ENCODE data around the gene ZFAND2B.

GRCh38 chr2:219230059-219230540 lies 23.5 kb downstream of the ZFAND2B start:
- TF ChIP-seq, protein P1, sequence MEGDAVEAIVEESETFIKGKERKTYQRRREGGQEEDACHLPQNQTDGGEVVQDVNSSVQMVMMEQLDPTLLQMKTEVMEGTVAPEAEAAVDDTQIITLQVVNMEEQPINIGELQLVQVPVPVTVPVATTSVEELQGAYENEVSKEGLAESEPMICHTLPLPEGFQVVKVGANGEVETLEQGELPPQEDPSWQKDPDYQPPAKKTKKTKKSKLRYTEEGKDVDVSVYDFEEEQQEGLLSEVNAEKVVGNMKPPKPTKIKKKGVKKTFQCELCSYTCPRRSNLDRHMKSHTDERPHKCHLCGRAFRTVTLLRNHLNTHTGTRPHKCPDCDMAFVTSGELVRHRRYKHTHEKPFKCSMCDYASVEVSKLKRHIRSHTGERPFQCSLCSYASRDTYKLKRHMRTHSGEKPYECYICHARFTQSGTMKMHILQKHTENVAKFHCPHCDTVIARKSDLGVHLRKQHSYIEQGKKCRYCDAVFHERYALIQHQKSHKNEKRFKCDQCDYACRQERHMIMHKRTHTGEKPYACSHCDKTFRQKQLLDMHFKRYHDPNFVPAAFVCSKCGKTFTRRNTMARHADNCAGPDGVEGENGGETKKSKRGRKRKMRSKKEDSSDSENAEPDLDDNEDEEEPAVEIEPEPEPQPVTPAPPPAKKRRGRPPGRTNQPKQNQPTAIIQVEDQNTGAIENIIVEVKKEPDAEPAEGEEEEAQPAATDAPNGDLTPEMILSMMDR (IDR thresholded peaks at IDR 0.05), result no peak
- TF ChIP-seq POLR2A (IDR thresholded peaks at IDR 0.05) (no peak), EP300 (IDR thresholded peaks at IDR 0.05) (no peak)
